Measurements from ENCODE around the gene MED26. TPM values are rescaled to one million over a fixed set of nuclear protein-coding genes. Genes with fewer than 3 reads are reported as not detected.
A peak's percentile ranks its signal among the peaks of the same experiment; 100 is the strongest.

Gene MED26
- total and polyA plus RNA-seq, 2 of the 13 experiments (the other 11 are each of a cell fraction or from before 2014, with no cell fraction given), result 3.5 to 3.8 TPM

DNA sequence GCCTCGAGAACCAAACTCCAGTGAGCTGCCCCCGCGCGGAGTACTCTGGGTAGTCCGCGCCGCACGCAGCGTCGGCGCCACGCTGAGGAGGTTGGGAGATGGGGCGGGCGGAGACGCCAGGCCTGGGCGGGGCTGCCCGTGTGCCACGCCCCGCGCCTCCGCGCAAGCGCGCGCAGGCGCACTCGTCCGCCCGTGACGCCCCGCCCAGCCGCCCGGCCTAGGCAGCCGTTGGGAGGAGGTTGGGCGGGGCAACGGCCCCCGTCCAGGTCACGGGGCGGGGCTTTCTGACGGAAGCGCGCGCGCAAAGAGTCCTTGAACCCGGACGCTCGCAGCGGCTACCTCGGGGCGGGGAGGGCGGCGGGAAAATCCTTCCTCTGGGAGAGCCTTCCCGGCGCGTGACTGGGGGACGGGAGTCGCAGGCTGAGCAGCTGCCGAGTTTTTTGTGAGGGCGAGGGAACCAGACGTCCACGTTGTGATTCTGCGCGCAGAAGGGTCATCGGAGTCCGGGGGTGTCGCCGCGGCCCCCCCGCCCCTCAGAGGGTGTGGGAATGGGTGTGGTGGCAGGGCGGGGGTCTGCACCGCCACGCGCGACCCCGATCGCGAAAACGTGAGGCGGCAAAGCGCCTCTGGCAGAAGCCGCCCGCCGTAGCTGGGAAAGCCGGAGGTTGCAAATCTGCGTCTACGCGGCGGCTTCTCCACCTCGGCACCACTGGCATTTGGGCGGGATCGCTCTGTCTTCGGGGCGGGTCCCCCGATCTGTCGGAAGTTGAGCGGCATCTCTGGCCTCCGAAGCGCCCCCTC is at the start of gene MED26 (continued):
- peak; percentile 63 for TF ChIP-seq SNAPC4 (CRISPR knock-in tag; IDR thresholded peaks at IDR 0.05)
- no peak for TF ChIP-seq NFRKB (IDR thresholded peaks at IDR 0.05)
- TF ChIP-seq, protein P1, sequence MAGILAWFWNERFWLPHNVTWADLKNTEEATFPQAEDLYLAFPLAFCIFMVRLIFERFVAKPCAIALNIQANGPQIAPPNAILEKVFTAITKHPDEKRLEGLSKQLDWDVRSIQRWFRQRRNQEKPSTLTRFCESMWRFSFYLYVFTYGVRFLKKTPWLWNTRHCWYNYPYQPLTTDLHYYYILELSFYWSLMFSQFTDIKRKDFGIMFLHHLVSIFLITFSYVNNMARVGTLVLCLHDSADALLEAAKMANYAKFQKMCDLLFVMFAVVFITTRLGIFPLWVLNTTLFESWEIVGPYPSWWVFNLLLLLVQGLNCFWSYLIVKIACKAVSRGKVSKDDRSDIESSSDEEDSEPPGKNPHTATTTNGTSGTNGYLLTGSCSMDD (CRISPR knock-in tag; IDR thresholded peaks at IDR 0.05), result no peak
- TF ChIP-seq ZNF768 (CRISPR knock-in tag; IDR thresholded peaks at IDR 0.05), result peak; percentile 71; the same call in 1 of the 2 replicates
- TF ChIP-seq ZNF558 (CRISPR knock-in tag; IDR thresholded peaks at IDR 0.05; ENCODE audit: borderline replicate concordance), result peak; percentile 90; the same call in 1 of the 2 replicates
- TF ChIP-seq ZNF883 (CRISPR knock-in tag; IDR thresholded peaks at IDR 0.05; ENCODE audit: not compliant biosample characterization), result no peak
- TF ChIP-seq ZMYM2 (CRISPR knock-in tag; IDR thresholded peaks at IDR 0.05), result no peak
- TF ChIP-seq ZNF256 (CRISPR knock-in tag; conservative IDR thresholded peaks at IDR 0.05), result no peak
- TF ChIP-seq MZF1 (CRISPR knock-in tag; IDR thresholded peaks at IDR 0.05; ENCODE audit: borderline replicate concordance), result no peak
- TF ChIP-seq, protein P2, sequence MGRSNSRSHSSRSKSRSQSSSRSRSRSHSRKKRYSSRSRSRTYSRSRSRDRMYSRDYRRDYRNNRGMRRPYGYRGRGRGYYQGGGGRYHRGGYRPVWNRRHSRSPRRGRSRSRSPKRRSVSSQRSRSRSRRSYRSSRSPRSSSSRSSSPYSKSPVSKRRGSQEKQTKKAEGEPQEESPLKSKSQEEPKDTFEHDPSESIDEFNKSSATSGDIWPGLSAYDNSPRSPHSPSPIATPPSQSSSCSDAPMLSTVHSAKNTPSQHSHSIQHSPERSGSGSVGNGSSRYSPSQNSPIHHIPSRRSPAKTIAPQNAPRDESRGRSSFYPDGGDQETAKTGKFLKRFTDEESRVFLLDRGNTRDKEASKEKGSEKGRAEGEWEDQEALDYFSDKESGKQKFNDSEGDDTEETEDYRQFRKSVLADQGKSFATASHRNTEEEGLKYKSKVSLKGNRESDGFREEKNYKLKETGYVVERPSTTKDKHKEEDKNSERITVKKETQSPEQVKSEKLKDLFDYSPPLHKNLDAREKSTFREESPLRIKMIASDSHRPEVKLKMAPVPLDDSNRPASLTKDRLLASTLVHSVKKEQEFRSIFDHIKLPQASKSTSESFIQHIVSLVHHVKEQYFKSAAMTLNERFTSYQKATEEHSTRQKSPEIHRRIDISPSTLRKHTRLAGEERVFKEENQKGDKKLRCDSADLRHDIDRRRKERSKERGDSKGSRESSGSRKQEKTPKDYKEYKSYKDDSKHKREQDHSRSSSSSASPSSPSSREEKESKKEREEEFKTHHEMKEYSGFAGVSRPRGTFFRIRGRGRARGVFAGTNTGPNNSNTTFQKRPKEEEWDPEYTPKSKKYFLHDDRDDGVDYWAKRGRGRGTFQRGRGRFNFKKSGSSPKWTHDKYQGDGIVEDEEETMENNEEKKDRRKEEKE (IDR thresholded peaks at IDR 0.05), result no peak
- TF ChIP-seq, protein P3, sequence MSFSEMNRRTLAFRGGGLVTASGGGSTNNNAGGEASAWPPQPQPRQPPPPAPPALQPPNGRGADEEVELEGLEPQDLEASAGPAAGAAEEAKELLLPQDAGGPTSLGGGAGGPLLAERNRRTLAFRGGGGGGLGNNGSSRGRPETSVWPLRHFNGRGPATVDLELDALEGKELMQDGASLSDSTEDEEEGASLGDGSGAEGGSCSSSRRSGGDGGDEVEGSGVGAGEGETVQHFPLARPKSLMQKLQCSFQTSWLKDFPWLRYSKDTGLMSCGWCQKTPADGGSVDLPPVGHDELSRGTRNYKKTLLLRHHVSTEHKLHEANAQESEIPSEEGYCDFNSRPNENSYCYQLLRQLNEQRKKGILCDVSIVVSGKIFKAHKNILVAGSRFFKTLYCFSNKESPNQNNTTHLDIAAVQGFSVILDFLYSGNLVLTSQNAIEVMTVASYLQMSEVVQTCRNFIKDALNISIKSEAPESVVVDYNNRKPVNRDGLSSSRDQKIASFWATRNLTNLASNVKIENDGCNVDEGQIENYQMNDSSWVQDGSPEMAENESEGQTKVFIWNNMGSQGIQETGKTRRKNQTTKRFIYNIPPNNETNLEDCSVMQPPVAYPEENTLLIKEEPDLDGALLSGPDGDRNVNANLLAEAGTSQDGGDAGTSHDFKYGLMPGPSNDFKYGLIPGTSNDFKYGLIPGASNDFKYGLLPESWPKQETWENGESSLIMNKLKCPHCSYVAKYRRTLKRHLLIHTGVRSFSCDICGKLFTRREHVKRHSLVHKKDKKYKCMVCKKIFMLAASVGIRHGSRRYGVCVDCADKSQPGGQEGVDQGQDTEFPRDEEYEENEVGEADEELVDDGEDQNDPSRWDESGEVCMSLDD (CRISPR knock-in tag; IDR thresholded peaks at IDR 0.05; ENCODE audit: borderline replicate concordance), result peak; percentile 24; the same call in 1 of the 2 replicates
- peak; percentile 65 for TF ChIP-seq HNRNPLL (IDR thresholded peaks at IDR 0.05; ENCODE audit: low read depth, low read length, poor library complexity, severe bottlenecking)
- no peak for TF ChIP-seq HNF4A (CRISPR knock-in tag; IDR thresholded peaks at IDR 0.05)
- TF ChIP-seq MTF2 (CRISPR knock-in tag; IDR thresholded peaks at IDR 0.05; ENCODE audit: borderline replicate concordance), result 0 out of 2 replicates have a peak, but pooled peaks have one; percentile 48
- no peak for TF ChIP-seq TCF12 (IDR thresholded peaks at IDR 0.05)
- peak; percentile 49; the same call in 1 of the 2 replicates for TF ChIP-seq TCF12 (CRISPR knock-in tag; IDR thresholded peaks at IDR 0.05)
- peak; percentile 45 for TF ChIP-seq HOXD1 (CRISPR knock-in tag; IDR thresholded peaks at IDR 0.05)
- 0 out of 2 replicates have a peak, but pooled peaks have one; percentile 10 for TF ChIP-seq IRF2 (CRISPR knock-in tag; IDR thresholded peaks at IDR 0.05)
